ENCODE data around the gene FCGR3A.

FCGR3A gene

DNA sequence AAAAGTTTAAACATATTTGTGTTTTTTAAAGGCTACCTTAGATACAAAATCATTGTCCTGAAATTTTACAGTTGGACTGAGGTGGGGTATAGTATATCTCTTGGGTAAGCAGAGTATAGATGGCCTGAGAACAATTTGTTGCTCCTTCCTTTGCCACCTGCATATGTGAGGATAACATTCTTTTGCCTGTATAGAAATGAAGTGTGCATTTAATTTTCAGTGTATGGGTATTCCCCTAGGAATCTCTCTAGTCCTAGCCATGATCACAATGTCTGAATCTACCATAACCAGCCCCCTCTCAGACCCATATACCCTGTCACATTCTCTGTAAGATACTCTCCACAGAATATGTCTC, 46.2 kb downstream of the FCGR3A start:
- Mint-ChIP-seq H3K36me3 (ENCODE audit: low read depth) (no peaks in the 10 kb centered on the region), H3K4me1 (peaks cover 9% of the 10 kb centered on the region), H3K4me3 (no peak overlapping the region), H3K9me3 (no peaks in the 10 kb centered on the region), H3K27me3 (ENCODE audit: low read depth) (peaks cover 30% of the 10 kb centered on the region), H3K27ac (no peak overlapping the region)
- TF ChIP-seq, protein P1, sequence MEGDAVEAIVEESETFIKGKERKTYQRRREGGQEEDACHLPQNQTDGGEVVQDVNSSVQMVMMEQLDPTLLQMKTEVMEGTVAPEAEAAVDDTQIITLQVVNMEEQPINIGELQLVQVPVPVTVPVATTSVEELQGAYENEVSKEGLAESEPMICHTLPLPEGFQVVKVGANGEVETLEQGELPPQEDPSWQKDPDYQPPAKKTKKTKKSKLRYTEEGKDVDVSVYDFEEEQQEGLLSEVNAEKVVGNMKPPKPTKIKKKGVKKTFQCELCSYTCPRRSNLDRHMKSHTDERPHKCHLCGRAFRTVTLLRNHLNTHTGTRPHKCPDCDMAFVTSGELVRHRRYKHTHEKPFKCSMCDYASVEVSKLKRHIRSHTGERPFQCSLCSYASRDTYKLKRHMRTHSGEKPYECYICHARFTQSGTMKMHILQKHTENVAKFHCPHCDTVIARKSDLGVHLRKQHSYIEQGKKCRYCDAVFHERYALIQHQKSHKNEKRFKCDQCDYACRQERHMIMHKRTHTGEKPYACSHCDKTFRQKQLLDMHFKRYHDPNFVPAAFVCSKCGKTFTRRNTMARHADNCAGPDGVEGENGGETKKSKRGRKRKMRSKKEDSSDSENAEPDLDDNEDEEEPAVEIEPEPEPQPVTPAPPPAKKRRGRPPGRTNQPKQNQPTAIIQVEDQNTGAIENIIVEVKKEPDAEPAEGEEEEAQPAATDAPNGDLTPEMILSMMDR (IDR thresholded peaks at IDR 0.05; ENCODE audit: unreplicated experiment in 3 of 3): no peak

DNA sequence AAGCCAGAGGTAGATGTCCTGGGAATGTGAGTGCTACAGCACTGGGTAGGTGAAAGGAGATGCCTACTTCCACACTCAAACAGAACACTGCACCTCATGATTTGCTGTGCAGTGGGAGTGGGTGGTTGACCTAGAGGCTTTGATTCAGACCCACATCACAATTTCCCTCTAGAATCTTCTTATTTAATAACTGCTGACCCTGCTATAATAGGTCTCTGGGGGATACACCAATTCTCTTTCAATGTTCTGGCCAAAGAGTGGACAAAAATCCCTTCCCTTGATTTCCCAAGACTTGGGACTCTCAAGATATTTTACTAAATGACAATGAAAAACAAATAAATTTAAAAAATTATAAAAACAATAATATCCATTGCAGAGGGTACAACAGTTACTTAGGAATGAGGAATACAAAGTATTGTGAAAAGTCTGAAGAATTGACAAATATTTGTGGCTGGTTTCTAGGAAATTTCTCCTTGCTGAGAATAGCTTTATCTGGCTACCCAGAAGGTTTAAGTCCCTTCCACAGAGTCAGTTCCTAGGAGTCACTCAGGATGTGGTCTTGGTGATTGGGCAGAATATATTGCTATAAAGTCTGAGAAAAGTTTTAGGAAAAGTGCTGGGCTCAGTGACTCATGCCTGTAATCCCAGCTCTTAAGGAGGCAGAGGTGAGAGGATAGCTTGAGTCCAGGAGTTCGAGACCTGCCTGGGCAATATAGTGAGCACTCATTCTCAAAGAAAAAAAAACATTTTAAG, 46.8 kb downstream of the FCGR3A start:
- TF ChIP-seq, protein P1 (IDR thresholded peaks at IDR 0.05; ENCODE audit: unreplicated experiment in 3 of 3): no peak
- no peaks in the 10 kb centered on the region for H3K36me3 Mint-ChIP-seq (ENCODE audit: low read depth)
- H3K4me3 Mint-ChIP-seq: no peak overlapping the region
- H3K27me3 Mint-ChIP-seq (ENCODE audit: low read depth): peaks cover 30% of the 10 kb centered on the region
- peaks cover 9% of the 10 kb centered on the region for H3K4me1 Mint-ChIP-seq
- H3K9me3 Mint-ChIP-seq: no peaks in the 10 kb centered on the region
- no peak overlapping the region for H3K27ac Mint-ChIP-seq

DNA sequence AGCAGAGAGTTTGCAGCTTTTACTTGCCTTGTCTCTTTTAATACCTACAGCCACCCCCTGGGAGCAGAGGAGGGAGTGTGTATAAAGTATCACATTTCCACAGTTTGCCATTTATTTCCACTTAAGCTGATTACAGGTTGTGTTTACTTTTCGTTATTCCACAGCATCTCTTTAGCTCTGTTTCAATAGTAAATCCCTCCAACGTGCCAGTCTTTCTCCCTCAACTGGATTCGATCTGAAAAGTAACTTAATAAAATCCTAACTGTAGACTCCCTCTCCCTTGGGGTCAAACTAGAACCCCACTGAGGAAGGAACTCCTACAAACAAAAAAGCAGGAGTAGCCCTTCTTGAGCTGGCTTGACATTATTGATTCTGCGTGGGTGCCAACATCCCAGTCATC, 47.4 kb downstream of the FCGR3A start:
- TF ChIP-seq, protein P1 (IDR thresholded peaks at IDR 0.05; ENCODE audit: unreplicated experiment in 3 of 3): no peak
- no peak overlapping the region for H3K27ac Mint-ChIP-seq
- no peaks in the 10 kb centered on the region for H3K9me3 Mint-ChIP-seq
- no peaks in the 10 kb centered on the region for H3K36me3 Mint-ChIP-seq (ENCODE audit: low read depth)
- no peak overlapping the region for H3K4me3 Mint-ChIP-seq
- H3K27me3 Mint-ChIP-seq (ENCODE audit: low read depth): peaks cover 30% of the 10 kb centered on the region
- H3K4me1 Mint-ChIP-seq: peaks cover 12% of the 10 kb centered on the region

DNA sequence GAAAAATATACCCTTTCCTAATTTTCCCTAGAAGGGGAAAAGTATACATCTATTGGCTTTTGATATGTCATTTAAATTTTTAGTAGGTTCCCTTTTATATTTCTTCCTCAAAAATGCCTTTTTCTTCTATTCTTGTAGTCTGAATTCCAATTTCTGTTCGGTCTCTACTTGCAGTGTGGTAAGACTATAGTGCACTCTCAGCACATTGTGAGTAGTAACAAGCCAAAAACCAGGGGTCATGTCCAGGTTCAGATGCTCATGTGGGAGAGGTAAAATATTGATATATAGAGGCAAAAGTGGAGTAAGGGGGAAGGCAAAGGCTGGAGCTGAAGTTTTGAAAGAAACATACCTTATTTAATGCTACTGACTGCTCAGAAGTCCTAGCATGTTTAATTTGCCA, 48.4 kb downstream of the FCGR3A start:
- TF ChIP-seq, protein P1 (IDR thresholded peaks at IDR 0.05; ENCODE audit: unreplicated experiment in 3 of 3): no peak
- peak overlapping the region in 1 of 3 experiments; percentile 6 for H3K27ac Mint-ChIP-seq
- no peaks in the 10 kb centered on the region for H3K36me3 Mint-ChIP-seq (ENCODE audit: low read depth)
- peaks cover 30% of the 10 kb centered on the region for H3K27me3 Mint-ChIP-seq (ENCODE audit: low read depth)
- peaks cover 6% of the 10 kb centered on the region for H3K4me1 Mint-ChIP-seq
- no peak overlapping the region for H3K4me3 Mint-ChIP-seq
- no peaks in the 10 kb centered on the region for H3K9me3 Mint-ChIP-seq

DNA sequence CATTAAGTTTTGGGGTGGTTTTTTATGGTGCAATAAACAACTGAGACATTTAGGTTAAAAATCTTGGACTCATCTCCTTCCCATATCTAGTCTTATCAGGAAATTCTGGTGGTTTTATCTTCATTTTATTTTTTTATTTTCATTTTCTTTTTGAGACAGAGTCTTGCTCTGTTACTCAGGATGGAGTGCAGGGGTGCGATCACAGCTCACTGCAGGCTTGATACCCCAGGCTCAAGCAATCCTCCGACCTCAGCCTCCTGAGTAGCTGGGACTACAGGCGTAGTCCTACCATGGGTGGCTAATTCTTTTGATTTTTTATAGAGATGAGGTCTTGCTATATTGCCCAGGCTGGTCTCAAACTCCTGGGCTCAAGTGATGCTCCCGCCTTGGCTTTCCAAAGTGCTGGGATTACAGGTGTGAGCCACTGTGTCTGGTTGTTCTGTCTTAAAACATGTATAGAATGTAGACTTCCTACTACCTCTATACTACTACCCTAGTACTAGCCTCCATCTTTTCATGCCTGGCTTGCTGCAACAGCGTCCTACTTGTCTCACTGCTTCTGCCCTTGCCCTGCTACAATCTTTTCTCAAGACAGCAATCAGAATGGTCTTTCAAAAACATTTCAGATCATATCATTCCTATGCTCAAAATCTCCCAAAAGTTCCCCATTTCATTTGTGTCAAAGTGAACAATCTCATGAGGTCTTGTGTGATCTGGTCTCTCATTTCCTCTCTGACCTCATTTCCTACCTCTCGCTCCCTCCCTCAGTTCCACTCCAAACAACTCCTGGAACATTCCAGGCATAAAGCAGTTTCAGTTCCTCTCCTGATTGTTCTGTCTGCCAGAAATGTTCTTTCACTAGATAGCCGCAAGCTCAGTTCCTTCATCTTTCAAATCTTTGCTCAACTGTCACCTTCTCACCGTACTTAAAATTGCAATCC, 50.2 kb downstream of the FCGR3A start:
- no peak overlapping the region for H3K4me3 Mint-ChIP-seq
- TF ChIP-seq, protein P1 (IDR thresholded peaks at IDR 0.05; ENCODE audit: unreplicated experiment in 3 of 3): no peak
- H3K4me1 Mint-ChIP-seq: peaks cover 5% of the 10 kb centered on the region
- peaks cover 26% of the 10 kb centered on the region for H3K27me3 Mint-ChIP-seq (ENCODE audit: low read depth)
- no peaks in the 10 kb centered on the region for H3K9me3 Mint-ChIP-seq
- no peak overlapping the region for H3K27ac Mint-ChIP-seq
- H3K36me3 Mint-ChIP-seq (ENCODE audit: low read depth): no peaks in the 10 kb centered on the region

Data from nephron (organoid).